ENCODE results near the gene SPATA31E1. TPM values are rescaled to one million over a fixed set of nuclear protein-coding genes. Genes with fewer than 3 reads are reported as not detected.

The SPATA31E1 gene
- total RNA-seq, 1 donor from 2014 or later = not detected

DNA sequence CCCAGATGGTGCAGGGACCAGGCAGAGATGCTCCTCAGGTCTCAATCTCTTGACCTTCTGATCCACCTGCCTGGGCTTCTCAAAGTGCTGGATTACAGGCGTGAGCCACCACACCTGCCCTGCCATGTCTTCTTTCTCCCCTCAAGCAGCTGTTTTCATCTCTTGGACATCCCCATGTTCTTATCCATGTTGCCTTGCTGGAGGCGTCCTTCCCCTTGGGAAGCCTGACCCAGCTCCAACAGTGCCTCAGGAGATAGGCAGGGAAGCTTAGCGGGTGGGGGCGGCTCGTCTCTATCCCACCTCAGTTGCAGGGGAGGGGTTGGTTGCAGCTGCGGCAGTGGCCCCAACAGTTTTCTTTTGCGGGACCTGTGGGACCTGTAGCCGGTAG lies 24.7 kb upstream of the SPATA31E1 start:
- Histone ChIP-seq H3K36me3 (no peaks in the 10 kb centered on the region), H3K27me3 (no peaks in the 10 kb centered on the region), H3K9me3 (no peaks in the 10 kb centered on the region), H3K4me1 (no peaks in the 10 kb centered on the region), H3K27ac (no peak overlapping the region), H3K4me3 (no peak overlapping the region)
- intact Hi-C loops (cut with DNase I) = no loop called here
- peak; percentile 64 to 88 for DNase-seq (ENCODE audit: extremely low spot score in 2 of 2)
- TF ChIP-seq POLR2A (IDR thresholded peaks at IDR 0.05) = no peak
- no peak for TF ChIP-seq POLR2AphosphoS5 (IDR thresholded peaks at IDR 0.05; ENCODE audit: insufficient read depth in 1 of 2, low read depth in 1 of 2)
- TF ChIP-seq, protein P1, sequence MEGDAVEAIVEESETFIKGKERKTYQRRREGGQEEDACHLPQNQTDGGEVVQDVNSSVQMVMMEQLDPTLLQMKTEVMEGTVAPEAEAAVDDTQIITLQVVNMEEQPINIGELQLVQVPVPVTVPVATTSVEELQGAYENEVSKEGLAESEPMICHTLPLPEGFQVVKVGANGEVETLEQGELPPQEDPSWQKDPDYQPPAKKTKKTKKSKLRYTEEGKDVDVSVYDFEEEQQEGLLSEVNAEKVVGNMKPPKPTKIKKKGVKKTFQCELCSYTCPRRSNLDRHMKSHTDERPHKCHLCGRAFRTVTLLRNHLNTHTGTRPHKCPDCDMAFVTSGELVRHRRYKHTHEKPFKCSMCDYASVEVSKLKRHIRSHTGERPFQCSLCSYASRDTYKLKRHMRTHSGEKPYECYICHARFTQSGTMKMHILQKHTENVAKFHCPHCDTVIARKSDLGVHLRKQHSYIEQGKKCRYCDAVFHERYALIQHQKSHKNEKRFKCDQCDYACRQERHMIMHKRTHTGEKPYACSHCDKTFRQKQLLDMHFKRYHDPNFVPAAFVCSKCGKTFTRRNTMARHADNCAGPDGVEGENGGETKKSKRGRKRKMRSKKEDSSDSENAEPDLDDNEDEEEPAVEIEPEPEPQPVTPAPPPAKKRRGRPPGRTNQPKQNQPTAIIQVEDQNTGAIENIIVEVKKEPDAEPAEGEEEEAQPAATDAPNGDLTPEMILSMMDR (IDR thresholded peaks at IDR 0.05) = no peak

DNA sequence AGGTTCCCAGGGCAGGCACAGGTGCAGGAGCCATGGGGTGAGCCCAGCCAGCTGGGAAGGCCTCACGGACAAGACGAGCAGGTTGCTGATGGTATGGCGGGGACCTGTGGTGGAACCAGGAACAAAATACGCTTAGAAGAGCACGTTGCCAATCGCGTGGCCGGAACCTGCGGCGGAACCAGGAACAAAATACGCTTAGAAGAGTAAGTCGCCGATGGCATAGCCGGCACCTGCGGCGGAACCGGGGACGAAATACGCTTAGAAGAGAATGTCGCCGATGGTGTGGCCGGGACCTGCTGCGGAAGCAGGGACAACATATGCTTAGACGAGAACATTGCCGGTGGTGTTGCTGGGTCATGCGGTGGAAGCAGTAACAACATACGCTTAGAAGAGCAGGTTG lies 23.5 kb upstream of the SPATA31E1 start:
- intact Hi-C loops (cut with DNase I) = no loop called here
- Histone ChIP-seq H3K4me3 (no peak overlapping the region), H3K27me3 (no peaks in the 10 kb centered on the region), H3K9me3 (no peaks in the 10 kb centered on the region), H3K4me1 (no peaks in the 10 kb centered on the region), H3K36me3 (no peaks in the 10 kb centered on the region), H3K27ac (no peak overlapping the region)
- TF ChIP-seq POLR2A (IDR thresholded peaks at IDR 0.05) (no peak), POLR2AphosphoS5 (IDR thresholded peaks at IDR 0.05; ENCODE audit: insufficient read depth in 1 of 2, low read depth in 1 of 2) (no peak)
- TF ChIP-seq, protein P1 (IDR thresholded peaks at IDR 0.05) = no peak
- peak; percentile 54 to 91 for DNase-seq (ENCODE audit: extremely low spot score in 2 of 2)

DNA sequence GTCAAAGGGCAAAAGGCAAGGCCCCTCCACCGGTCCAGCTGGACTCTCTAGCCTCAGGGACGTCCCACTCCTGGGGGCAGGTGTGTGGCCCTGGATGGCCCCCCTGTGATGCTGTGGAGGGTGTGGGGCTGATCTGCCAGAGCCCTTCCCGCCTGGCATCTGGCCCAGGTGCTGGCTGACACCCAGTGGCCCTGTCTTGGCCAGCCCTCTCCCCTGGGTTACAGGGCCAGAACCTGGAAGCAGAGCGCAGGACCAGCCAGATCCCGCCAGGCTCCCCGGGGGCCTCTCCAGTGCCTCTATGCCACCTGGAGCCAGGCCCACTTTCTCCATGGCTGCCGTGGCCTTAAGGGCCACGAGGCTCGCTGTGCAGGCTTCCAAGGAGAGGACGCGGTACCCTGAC lies 22.9 kb upstream of the SPATA31E1 start:
- Histone ChIP-seq H3K27me3 (no peaks in the 10 kb centered on the region), H3K4me1 (no peaks in the 10 kb centered on the region), H3K9me3 (no peaks in the 10 kb centered on the region), H3K4me3 (no peak overlapping the region), H3K36me3 (no peaks in the 10 kb centered on the region), H3K27ac (no peak overlapping the region)
- TF ChIP-seq POLR2A (IDR thresholded peaks at IDR 0.05) (no peak), POLR2AphosphoS5 (IDR thresholded peaks at IDR 0.05; ENCODE audit: insufficient read depth in 1 of 2, low read depth in 1 of 2) (no peak)
- TF ChIP-seq, protein P1 (IDR thresholded peaks at IDR 0.05) = no peak
- intact Hi-C loops (cut with DNase I) = no loop called here
- DNase-seq (ENCODE audit: extremely low spot score in 2 of 2) = peak in 1 of 2 donors; percentile 54

DNA sequence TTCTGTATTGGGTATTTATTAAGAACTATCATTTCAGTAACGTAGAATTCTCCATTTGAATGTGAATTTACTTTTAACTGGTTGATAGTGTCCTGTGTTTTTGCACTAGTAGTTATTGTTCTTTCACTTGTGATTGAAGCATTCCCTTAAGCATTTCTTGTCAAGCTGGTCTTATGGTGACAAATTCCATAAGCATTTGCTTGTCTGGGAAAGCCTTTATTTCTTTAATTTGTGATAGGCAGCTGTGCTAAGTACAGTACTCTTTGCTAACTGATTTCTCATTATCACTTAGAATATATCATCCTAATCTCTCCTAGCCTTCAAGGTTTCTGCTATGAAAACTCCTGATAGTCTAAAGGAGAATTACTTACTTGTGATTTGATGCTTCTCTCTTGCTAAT lies 21.3 kb upstream of the SPATA31E1 start:
- H3K27me3 ChIP-seq = no peaks in the 10 kb centered on the region
- no peak overlapping the region for H3K4me3 ChIP-seq
- H3K36me3 ChIP-seq = no peaks in the 10 kb centered on the region
- TF ChIP-seq POLR2A (IDR thresholded peaks at IDR 0.05) (no peak), POLR2AphosphoS5 (IDR thresholded peaks at IDR 0.05; ENCODE audit: insufficient read depth in 1 of 2, low read depth in 1 of 2) (no peak)
- TF ChIP-seq, protein P1 (IDR thresholded peaks at IDR 0.05) = no peak
- no peaks in the 10 kb centered on the region for H3K9me3 ChIP-seq
- H3K4me1 ChIP-seq = no peaks in the 10 kb centered on the region
- DNase-seq (ENCODE audit: extremely low spot score in 2 of 2) = no peak
- no peak overlapping the region for H3K27ac ChIP-seq
- intact Hi-C loops (cut with DNase I) = no loop called here

DNA sequence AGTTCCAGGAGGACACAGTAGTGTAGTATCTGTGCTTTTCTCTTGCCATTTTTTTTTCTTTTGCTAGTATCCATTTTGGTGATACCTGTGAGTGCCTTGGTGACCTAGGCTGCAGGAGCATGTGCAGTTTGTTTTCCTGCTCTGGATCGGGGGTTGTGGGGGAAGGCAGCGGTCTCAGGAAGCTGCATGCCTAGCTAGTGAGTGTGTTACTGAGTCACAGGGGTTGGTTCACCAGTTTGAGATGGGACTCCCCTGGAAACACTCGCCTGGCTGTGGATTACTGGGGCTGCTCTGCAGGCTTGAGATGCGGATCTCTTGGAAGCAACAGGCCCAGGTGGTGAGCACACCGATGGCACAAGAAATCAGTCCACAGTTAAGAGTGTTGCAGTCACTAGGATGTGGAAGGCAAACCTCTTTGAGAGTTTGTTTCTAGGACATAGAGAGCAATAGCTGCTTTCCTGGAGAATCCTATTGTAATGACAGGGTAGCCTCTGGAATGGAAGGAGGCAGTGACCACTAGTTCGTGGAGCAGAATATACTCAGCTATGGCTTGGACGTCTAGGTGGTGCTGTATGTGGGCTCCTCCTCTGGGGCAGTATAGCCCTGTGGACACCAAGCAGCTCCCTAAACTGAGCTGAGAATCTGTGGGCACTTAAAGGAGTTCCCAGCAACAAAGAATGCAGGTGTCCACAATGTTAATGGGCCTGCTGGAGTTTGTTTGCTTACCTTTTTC lies 20.0 kb upstream of the SPATA31E1 start:
- Histone ChIP-seq H3K27me3 (no peaks in the 10 kb centered on the region), H3K4me1 (no peaks in the 10 kb centered on the region), H3K36me3 (no peaks in the 10 kb centered on the region), H3K4me3 (no peak overlapping the region), H3K9me3 (no peaks in the 10 kb centered on the region), H3K27ac (no peak overlapping the region)
- intact Hi-C loops (cut with DNase I) = no loop called here
- peak in 1 of 2 donors; percentile 74 for DNase-seq (ENCODE audit: extremely low spot score in 2 of 2)
- TF ChIP-seq, protein P1 (IDR thresholded peaks at IDR 0.05) = no peak
- TF ChIP-seq POLR2A (IDR thresholded peaks at IDR 0.05) = no peak
- no peak for TF ChIP-seq POLR2AphosphoS5 (IDR thresholded peaks at IDR 0.05; ENCODE audit: insufficient read depth in 1 of 2, low read depth in 1 of 2)
